HG02678 (cell line): ENCODE results near the gene SLC25A13.
A peak's percentile ranks its signal among the peaks of the same experiment; 100 is the strongest.

Source experiments
- ATAC-seq: cut with Tn5 transposase; IDR thresholded peaks from one replicate; pipeline ENCODE4 v1.9.1; 2021; ENCODE audit warnings: mild to moderate bottlenecking, moderate library complexity; ENCODE audit not compliant: unreplicated experiment

The SLC25A13 gene

DNA sequence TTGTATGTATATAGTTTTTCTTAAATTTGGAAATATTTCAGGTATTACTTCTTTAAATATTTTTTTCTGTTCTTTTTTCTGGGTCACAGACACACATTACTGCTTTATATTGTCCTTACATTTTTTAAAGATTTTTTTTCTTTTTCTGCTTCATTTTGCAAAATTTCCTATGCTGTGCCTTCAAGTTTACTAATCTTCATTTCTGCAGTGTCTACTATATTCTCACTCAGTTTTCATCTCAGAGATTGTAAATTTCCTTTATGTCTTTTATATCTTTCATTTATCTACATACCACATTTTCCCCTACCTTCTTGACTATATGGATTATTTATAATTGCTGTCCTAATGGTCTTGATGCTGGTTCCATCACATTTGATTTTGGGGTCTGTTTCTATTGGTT, 210.5 kb downstream of the SLC25A13 start:
- no peak for ATAC-seq

DNA sequence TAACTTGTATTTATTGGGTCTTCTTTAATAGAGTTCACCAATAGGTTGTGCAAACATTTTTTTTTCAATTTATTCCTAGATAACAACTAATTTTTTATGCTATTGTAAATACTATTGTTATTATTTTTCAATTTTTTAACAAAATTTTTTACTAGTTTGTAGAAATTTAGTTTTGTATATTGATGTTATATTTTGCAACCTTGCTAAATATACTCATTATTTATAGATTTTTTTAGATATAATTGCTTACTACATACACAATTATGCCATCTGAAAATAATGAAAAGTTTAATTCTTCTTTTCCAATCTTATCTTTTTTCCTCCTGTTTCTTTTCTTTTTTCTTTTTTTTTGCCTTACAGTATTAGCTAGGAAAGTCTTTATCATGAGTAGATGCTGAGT, 216.9 kb downstream of the SLC25A13 start:
- ATAC-seq, result no peak

DNA sequence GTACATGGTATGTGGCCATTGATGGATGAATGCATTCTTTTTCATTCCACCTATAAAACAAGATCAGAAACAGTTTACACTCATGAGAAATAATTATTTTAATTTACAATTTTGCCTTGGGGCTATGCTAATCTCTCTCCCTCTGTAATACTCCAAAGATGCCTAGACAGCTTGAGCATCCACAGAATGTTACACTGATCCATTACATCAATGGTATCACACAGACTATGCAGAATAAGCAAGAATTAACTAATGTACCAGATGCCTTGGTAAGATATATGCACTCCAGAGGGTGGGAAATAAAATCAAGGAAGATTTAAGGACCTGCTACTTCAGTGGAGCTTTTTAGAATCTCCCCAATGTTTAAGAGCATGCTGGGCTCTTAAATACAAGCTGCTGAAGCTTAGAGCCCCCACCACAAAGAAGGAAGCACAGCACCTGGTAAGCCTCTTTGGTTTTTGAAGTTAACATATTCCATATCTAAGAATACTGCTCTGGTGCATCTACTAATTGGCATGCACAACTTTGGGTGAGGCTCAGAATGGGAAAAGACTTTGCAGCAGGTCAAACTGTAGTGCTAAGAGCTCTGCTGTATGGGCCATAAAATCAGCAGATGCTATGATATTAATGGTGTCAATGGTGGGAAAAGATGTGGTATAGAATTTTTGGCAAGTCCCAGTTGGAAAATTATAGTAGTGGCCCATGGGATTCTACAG, 219.6 kb downstream of the SLC25A13 start:
- no peak for ATAC-seq

DNA sequence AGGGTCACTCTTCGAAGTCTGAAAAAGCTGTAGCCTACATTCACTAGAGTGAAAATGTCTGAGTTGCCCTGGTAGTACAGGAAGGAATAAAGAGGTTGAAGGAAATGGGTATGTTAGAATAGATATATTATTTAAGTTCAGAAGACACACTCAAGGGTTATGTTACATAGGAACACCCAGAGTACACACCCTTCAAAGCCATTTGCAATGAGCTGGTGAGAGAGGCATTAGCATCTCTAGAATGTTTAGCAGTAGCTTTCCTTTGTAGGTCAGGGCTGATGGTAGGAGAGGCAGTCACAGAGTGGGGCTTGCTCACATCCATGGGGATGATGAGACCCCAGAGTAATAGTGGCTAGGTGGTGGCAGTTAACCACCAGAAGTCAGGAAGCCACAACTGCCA, 221.2 kb downstream of the SLC25A13 start:
- no peak for ATAC-seq

DNA sequence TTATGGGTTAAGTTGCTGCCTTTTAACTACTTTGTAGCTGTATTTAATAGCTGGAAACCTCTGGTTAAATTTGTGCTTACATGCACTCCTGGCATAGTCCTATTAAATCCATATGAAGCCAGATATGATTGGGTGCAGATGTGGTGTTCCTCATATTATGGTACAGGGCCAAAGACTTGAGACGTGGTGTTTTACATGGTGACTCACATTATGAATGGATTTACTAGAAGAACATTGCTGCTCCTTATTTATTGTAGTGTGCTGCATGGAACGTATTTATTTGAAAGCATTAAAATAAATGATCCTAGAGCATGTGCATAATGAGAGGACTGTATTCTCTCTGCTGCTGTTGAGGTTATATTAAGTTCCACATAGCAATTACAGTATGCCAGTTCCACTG, 224.1 kb downstream of the SLC25A13 start:
- ATAC-seq, result no peak

DNA sequence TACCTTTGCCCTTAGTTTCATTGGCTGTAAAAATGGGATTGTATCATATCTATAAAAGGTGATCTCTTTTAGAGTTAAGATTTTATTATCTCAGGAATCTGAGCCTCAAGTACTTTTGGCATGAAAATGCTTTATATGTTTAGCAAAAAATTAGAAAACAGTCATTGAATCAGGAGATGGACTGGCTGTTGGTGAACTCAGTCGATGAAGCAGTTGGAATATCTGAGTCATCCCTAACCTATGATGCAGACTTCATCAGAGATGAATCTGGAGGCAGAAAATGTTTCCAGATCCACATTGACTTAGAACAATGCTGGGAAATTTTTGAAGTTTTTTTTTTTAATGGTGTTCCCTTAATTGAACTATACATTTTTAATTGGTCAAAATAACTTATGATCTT, 228.5 kb downstream of the SLC25A13 start:
- ATAC-seq, result no peak

GRCh38 chr7:96090756-96091155, 231.1 kb downstream of the SLC25A13 start:
- no peak for ATAC-seq

DNA sequence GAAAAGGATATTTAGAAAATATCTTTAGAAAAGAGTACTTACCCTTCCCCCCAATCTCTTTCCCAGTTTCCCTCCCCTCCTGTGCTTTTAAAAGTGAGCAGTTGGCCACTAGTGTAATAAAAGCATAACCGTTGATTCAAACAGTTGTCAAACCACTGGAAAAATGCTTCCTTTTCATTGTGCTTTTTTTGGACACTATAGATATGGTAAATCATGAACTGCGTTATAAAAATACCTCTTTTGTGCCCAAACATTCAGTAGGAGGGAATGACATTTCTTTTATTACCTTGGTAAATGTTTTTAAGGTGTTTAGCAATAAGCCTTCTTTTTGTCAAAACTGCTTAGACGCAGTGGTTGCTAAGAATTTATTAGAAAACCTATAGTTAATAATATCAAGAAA, 232.4 kb downstream of the SLC25A13 start:
- no peak for ATAC-seq

GRCh38 chr7:96088579-96088978, 233.3 kb downstream of the SLC25A13 start:
- no peak for ATAC-seq

DNA sequence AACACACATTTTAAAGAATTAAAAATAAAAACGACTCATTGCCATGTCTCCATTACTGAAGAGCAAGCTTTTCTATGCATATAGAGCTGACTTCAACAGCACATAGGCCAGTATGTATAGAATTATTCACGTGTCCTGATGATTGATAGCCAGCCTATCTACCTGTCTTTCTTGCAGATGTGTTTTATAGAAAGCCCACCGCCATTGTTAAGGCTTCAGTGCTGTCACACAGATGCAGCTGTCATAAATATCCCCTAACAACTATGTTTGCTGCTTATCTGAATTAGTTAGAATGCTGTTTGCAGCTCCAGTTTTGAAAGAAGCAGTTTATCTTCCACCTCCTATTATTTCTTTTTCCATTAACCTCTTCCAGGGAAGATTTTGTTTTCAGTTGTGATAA, 235.9 kb downstream of the SLC25A13 start:
- no peak for ATAC-seq

DNA sequence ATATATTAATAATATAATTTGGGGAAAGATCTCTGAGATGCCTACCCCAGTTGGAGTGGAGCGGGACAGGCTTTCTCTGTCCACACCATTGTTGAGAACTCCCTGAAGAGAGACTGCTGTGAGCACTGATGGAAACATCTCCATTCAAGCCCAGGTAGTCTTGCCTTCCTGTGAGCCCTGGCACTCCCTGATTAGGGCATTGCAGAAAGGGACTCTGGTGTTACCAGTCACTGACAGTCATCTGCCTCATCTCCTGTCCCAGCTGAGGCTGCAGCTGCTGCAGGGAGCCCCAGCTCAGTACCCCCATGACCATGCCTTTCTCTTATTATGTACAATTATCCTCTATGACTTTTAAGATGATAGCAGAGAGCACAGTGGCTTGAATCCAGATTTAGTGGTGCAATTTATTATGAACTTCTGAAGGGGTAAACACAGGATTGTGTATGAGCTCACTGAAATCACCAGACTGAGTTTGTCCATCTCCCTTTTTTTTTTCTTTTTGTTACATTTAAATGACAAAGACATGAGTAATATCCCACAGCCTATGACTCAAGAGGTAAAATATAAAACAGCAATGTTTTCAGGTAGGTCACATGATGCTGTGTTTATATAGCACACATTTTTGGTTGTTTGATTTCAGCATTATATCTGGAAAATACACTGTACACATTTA, 236.9 kb downstream of the SLC25A13 start:
- ATAC-seq, result no peak

DNA sequence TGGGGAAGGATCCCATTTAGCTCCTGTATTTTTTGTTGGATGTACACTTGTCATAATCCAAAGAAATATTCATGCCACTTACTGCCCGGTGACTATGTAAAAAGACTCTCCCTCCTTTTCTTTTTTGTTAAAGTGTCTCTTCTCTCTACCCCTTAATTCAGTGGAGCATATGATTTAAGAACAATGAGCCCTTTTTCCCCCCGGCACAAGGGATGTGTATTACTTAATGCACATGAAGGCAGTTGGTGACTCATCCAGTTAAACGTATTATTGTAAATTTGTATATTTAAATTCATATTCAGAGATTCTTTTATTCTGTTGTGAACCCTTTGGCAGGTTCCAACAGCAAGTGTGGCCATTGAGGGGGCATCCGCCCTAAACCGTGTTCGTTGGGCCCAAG, 241.9 kb downstream of the SLC25A13 start:
- ATAC-seq, result no peak

GRCh38 chr7:96076350-96076707, 245.6 kb downstream of the SLC25A13 start:
- no peak for ATAC-seq

DNA sequence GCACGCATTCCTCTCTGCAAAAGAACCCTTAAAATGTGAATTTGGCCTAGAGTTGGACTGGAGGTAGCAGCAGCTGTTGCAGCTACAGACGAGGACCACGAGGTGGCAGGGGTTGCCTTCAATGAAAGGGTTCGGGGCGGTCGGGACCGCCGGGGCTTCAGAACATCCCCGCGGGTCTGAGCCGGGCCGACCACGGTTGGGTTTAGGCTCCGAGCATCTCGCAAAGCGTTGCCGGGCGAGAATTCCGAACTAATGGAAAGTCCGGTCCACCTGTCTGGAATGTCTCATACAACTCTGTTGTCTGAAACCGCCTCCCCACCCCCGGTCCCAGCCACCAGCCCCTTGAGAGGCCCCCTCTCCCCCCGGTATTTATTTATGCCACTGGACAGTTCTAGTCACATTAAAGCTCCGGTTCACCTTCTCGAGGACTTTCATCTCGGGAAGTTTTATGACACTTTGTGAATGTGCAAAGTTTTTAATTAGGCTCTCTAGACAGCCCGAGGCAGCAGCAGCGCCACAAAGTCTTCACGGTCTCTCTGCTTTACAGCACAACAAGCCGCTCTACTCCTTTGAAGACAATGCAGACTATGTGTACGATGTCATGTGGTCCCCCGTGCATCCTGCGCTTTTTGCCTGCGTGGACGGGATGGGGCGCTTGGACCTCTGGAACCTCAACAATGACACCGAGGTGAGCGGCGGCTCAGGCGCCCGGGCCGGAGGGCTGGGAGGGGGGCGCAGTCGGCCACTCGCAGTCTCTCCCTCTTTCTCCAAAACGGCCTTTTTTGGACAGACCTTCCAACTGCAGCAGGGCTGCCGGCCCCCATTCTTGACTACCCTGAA, 246.2 kb downstream of the SLC25A13 start:
- peak; percentile 92 for ATAC-seq

DNA sequence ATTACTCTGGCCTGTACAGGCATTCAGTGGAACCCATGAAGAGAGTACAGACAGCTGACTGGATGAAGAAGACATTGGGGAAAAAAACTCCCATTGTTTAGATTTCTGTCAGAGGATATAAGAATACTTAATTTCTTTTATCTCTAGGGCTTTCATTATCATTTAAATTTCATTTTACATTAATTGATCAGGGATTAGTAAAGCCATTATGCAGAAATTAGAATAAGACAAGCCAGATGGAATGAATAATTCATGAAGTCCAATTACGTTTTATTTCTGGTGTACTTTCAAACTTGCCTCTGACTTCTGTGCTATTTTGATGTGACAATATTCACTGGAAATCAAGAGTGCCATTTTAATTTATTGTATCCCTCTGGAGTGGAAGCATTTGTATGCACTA, 247.0 kb downstream of the SLC25A13 start:
- ATAC-seq, result no peak
